RWPE2 (cell line): ENCODE measurements around the gene TMIE.

Experiments used
- ATAC-seq: fragments of 200-7000 bp; cut with Tn5 transposase; 3 replicates; pipeline ENCODE4 v1.9.1; 2021; ENCODE audit warnings: low read depth
- DNase-seq: peaks from one replicate; pipeline ENCODE4 v3.0.0-alpha.2; 2020; ENCODE audit warnings: low spot score
- H3K27ac ChIP-seq: fragments of 450-650 bp; 2 replicates; pipeline ENCODE4 v1.5.1; 2017; ENCODE audit warnings: mild to moderate bottlenecking; ENCODE audit not compliant: poor library complexity, severe bottlenecking
- H3K27me3 ChIP-seq: fragments of 250-450 bp; sonication (Bioruptor Pico); 2 replicates; pipeline ENCODE4 v1.5.1; 2021; ENCODE audit warnings: mild to moderate bottlenecking, moderate library complexity; ENCODE audit not compliant: insufficient read depth, poor library complexity, severe bottlenecking
- H3K36me3 ChIP-seq: fragments of 250-450 bp; sonication (Bioruptor Pico); 2 replicates; pipeline ENCODE4 v1.5.1; 2020; ENCODE audit warnings: low read depth, mild to moderate bottlenecking, moderate library complexity
- H3K4me1 ChIP-seq: fragments of 250-450 bp; sonication (Bioruptor Pico); 2 replicates; pipeline ENCODE4 v1.5.1; 2021; ENCODE audit warnings: mild to moderate bottlenecking, moderate library complexity; ENCODE audit not compliant: insufficient read depth, poor library complexity, severe bottlenecking
- H3K4me3 ChIP-seq: fragments of 250-450 bp; sonication (Bioruptor Pico); 2 replicates; pipeline ENCODE4 v1.5.1; 2021; ENCODE audit warnings: mild to moderate bottlenecking, moderate library complexity; ENCODE audit not compliant: severe bottlenecking
- H3K9me3 ChIP-seq: fragments of 250-450 bp; sonication (Bioruptor Pico); 2 replicates; pipeline ENCODE4 v1.5.1; 2021; ENCODE audit warnings: mild to moderate bottlenecking, moderate library complexity; ENCODE audit not compliant: severe bottlenecking
- TF ChIP-seq, protein P1 (sequence below): fragments of 450-650 bp; IDR thresholded peaks from one replicate; pipeline ENCODE4 v1.5.1; 2017; ENCODE audit warnings: mild to moderate bottlenecking, moderate library complexity; ENCODE audit not compliant: poor library complexity, severe bottlenecking

TMIE gene

GRCh38 chr3:46724424-46724823 is 23.2 kb downstream of the TMIE start:
- Histone ChIP-seq H3K4me1 (no peaks in the 10 kb centered on the region), H3K9me3 (no peaks in the 10 kb centered on the region), H3K27me3 (no peaks in the 10 kb centered on the region), H3K4me3 (no peak overlapping the region), H3K36me3 (no peaks in the 10 kb centered on the region), H3K27ac (no peak overlapping the region)
- DNase-seq (no peak), ATAC-seq (no peak)
- TF ChIP-seq, protein P1, sequence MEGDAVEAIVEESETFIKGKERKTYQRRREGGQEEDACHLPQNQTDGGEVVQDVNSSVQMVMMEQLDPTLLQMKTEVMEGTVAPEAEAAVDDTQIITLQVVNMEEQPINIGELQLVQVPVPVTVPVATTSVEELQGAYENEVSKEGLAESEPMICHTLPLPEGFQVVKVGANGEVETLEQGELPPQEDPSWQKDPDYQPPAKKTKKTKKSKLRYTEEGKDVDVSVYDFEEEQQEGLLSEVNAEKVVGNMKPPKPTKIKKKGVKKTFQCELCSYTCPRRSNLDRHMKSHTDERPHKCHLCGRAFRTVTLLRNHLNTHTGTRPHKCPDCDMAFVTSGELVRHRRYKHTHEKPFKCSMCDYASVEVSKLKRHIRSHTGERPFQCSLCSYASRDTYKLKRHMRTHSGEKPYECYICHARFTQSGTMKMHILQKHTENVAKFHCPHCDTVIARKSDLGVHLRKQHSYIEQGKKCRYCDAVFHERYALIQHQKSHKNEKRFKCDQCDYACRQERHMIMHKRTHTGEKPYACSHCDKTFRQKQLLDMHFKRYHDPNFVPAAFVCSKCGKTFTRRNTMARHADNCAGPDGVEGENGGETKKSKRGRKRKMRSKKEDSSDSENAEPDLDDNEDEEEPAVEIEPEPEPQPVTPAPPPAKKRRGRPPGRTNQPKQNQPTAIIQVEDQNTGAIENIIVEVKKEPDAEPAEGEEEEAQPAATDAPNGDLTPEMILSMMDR: no peak

DNA sequence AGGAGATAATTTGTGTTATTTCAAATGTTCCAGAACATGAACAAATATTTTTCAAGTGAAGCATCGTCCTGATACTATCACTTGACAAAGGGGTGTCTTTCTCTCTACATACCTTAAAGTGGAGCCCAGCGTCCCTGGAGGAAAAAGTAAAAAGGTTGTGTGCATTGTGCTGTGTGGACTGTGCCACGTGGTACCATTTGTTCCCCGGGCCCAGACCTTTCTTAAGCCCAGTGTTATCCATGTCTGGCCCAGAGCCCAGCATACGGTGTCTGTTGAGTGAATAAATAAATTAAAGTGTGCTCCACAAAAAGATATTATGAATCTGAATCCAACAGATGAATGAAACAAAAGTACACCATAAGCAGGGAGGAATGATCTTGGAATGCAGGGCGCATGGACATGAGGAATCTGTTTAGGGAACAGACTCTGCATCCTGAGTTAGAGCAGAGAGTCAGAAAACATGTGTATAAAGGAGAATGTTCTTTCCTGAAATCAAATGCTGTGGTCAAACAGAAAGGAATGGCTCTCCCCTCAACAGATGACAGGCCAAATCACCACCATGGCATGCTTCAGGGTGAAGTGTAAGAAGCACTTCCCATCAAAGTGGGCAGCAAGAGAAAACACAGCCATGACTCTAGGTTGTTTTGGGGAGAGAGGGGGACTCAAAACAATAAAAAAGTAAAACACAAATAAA is 24.6 kb downstream of the TMIE start:
- H3K9me3 ChIP-seq: no peaks in the 10 kb centered on the region
- TF ChIP-seq, protein P1: no peak
- H3K27me3 ChIP-seq: no peaks in the 10 kb centered on the region
- no peak for ATAC-seq
- H3K4me1 ChIP-seq: no peaks in the 10 kb centered on the region
- H3K36me3 ChIP-seq: no peaks in the 10 kb centered on the region
- no peak overlapping the region for H3K4me3 ChIP-seq
- DNase-seq: no peak
- H3K27ac ChIP-seq: no peak overlapping the region

DNA sequence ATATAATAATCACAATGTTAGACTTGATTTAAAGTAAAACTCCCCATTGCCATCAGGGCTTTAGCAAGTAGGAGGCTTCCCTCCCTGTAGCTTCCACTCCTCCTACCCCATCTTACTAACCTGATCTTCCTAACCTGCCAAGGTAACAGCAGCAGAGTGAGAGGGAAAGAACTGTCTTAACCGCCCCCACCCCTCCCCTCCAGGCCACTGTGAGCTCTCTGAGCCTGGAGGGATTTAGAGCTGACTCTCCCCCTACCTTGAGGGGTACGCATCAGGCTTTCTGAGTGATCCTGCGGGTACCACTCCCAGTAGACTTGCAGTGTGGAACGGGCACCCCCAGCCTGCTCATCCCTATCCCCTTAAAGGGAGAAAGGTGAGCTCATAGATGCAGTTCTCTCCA is 27.8 kb downstream of the TMIE start:
- DNase-seq (no peak), ATAC-seq (no peak)
- H3K27me3 ChIP-seq: no peaks in the 10 kb centered on the region

DNA sequence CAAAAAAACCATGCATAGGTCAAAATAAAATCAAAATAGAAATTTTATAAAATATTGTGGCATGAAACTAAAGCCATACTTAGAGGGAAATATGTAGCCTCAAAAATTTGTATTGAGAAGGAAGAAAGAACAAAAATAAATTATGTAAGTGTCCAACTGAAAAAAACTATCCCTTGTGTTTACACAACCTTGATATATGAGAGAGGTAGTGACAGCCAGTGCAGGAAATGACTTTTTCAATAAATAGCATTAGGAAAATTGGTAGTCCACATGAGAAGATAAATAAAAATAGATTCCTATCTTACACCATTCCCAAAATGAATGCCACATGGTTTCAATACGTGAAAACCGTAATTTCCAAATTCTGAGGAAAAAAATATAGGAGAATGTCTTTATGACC is 29.6 kb downstream of the TMIE start:
- H3K4me3 ChIP-seq: no peak overlapping the region
- ATAC-seq: no peak
- no peaks in the 10 kb centered on the region for H3K36me3 ChIP-seq
- H3K27ac ChIP-seq: no peak overlapping the region
- H3K4me1 ChIP-seq: no peaks in the 10 kb centered on the region
- H3K9me3 ChIP-seq: no peaks in the 10 kb centered on the region
- no peak for DNase-seq
- H3K27me3 ChIP-seq: no peaks in the 10 kb centered on the region
- TF ChIP-seq, protein P1: no peak

More for the DNA sequence above, 27.8 kb downstream of the TMIE start:
- Histone ChIP-seq H3K4me3 (no peak overlapping the region), H3K36me3 (no peaks in the 10 kb centered on the region), H3K9me3 (no peaks in the 10 kb centered on the region), H3K27ac (no peak overlapping the region), H3K4me1 (no peaks in the 10 kb centered on the region)
- TF ChIP-seq, protein P1: no peak

- H3K36me3 ChIP-seq: no peaks in the 10 kb centered on the region
- no peaks in the 10 kb centered on the region for H3K9me3 ChIP-seq
- DNase-seq (no peak), ATAC-seq (no peak)
- no peaks in the 10 kb centered on the region for H3K4me1 ChIP-seq
- H3K27ac ChIP-seq: no peak overlapping the region
- H3K27me3 ChIP-seq: no peaks in the 10 kb centered on the region
- H3K4me3 ChIP-seq: no peak overlapping the region
- TF ChIP-seq, protein P1: no peak
Observed at GRCh38 chr3:46731795-46732194, 30.6 kb downstream of the TMIE start.
